A204.1 (cell line): Measurements from ENCODE around the gene FLCN.

Experiments
- FAIRE-seq: peaks from 2 replicates; lab custom pipeline; 2012; peaks lifted over from hg19 to GRCh38; lab: Jason Lieb, UNC

The FLCN gene

GRCh38 chr17:17183744-17184143 is 53.2 kb downstream of the FLCN start:
- no peak for FAIRE-seq

- FAIRE-seq = no peak
Observed at GRCh38 chr17:17182598-17183136, 54.3 kb downstream of the FLCN start.

GRCh38 chr17:17181666-17182597 is 55.0 kb downstream of the FLCN start:
- no peak for FAIRE-seq

DNA sequence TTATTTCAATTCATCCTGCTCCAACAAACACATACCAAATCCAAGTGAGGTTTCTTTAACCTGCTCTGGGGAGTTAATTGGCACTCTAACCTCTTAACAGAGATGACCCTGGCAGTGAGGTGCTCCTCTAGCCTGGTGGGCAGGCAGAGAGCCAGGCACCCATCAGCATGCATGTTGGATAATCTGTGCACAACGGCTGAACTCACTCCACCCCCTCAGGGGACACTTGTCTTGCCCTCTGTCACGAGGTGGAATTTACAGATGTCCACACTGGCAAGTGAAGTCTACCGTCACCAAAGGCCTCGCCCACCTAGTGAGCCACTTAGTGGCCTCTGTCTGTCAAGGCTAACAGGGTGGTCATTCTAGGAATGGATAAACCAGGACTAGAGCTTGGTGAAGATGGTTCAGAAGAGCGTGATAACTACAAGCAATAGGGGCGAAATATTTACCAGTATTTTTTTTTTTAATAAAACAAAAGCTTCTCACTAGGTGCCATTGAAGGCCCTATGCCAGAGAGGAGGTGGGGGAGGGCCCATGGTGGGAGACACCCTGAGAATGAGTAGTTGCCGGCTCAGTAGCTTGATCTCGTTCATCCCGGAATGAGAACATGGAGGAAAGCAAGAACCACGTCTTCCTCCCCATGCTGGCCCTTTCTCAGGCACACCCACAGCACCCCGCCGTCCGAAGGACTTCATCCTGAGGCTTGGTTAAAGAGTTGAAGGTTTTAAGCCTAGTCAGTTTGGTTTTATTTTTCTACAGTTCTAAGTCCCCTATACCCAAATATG is 56.0 kb downstream of the FLCN start:
- FAIRE-seq = no peak

GRCh38 chr17:17180141-17180603 is 56.8 kb downstream of the FLCN start:
- no peak for FAIRE-seq

DNA sequence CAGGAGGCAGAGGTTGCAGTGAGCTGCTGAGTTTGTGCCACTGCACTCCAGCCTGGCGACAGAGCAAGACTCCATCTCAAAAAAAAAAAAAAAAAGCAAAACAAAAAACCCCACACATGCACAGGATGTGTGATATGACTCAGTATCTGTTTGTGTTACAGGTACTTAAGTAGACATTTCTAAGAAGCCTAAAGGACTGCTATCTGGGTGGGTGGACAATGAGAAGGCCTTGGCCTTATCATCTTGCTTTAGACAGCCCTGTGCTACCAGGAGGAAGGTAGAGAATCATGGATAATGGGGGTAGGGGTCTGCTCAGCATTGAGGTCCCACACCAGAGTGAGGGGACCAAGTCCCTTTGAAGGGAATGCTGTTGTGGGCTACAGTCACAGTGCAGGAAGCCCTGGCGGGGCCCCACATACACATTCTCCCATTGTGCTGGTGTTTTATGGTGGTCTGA is 57.6 kb downstream of the FLCN start:
- FAIRE-seq = no peak

DNA sequence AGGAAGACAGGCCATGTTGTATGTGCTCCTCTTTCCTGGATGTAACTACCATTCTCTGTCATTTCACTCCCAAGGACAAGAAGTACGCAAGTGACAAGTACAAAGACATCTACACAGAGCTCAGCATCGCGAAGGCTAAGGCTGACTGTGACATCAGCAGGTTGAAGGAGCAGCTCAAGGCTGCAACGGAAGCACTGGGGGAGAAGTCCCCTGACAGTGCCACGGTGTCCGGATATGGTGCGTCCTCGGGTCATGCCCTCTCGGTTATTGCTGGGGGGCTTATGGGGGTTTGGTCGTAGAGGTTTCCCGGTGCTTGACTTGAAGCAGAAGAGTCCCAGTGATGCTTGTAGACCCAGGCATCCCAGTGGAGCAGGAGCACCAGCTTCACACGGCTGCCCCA is 59.8 kb downstream of the FLCN start:
- no peak for FAIRE-seq

DNA sequence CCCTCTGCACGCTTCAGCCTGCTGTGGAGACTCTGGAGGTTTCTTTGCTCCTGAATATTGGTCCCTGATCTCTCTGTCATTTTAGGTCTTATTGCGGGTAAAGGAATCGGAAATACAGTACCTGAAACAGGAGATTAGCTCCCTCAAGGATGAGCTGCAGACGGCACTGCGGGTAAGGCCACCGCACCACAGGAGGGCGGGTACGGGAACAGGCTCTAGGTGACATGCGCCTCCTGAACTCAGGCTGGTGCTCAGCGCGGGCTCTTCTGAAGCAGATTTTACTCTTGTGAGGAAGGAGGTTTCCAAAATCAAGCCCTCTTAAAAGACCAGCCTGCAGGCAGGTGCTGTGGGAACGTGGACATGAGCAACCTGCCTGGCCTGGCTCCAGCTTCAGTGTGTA is 60.6 kb downstream of the FLCN start:
- FAIRE-seq = no peak

DNA sequence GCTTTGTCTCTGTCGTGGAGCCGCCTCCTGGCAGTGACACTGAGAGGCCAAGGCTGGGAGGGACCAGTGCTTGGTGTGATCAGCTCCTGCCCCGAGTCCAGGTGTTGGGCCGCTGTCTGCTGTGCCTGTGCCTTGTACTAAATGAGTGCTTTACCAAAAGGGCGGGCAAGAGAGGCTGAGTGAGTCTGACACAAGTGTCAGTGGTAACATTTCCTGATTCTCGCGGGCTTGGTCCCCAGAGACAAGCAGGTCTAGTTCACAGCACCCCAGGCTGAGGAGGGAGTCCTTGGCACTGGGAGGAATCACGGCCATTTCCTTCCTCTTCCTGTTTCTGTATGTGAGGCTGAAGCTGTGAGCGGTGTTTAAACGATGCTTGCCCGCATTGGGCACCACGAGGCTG is 61.1 kb downstream of the FLCN start:
- no peak for FAIRE-seq

DNA sequence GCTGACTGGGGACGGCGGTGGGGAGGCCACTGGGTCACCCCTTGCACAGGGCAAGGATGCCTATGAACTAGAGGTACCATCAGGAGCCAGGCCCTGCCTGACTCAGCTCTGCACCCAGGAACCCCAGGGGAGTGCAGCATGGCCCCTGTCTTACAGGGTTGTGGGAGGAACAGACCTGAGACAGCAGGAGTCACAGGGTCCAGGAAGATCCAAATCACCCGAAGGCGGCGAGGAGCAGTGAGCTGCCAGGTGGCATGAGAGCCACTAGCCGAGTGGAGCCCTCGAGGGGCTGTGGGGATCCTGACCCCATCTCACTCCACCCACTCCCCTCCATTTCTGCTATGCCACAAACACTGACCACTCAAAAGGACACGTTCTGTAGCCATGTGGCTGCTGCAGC is 61.6 kb downstream of the FLCN start:
- no peak for FAIRE-seq

- FAIRE-seq = no peak
Observed at GRCh38 chr17:17173921-17174320, 63.0 kb downstream of the FLCN start.

GRCh38 chr17:17172990-17173389 is 64.0 kb downstream of the FLCN start:
- FAIRE-seq = no peak

DNA sequence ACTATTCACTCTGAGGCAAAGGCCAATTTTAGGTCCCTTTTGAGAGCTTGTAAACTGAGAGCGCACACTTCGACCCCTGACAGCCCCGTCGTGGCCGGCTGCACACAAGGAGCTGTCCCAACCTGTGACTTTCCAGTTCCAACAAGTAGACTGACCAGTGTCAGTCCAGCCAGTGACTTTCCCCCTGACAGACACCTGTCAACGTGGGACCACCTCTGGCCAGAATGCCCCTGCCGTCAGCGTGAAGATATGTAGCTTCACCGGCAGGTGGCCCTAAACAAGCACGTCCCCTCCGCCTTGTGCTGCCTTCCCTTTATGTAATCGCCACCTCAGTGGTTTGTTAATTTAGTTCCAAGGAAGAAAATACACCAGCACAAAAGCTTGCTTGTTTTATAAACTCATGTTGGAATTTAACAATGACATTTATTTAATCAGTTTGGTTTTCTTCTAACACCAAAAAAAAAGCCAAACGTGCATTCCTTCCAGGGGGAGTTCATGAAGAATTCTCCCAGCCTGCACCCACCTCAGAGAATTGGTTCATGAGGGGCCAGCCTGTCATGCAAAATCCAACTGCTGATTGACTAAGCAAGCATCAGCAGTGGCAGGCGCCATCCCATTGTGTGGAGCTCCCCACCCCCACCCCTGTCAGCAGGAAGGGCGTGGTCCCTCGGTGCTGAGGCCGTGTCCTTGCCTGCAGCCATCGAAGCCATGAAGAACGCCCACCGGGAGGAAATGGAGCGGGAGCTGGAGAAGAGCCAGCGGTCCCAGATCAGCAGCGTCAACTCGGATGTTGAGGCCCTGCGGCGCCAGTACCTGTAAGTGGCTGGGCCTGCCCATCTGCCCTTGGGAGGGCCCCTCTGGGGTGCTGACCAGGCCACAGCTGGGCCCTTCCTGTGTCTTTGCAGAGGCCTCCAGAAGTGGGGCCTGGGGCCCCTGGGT is 64.7 kb downstream of the FLCN start:
- FAIRE-seq = no peak

GRCh38 chr17:17171186-17171585 is 65.8 kb downstream of the FLCN start:
- no peak for FAIRE-seq

- FAIRE-seq = no peak
Observed at GRCh38 chr17:17170346-17170985, 66.5 kb downstream of the FLCN start.

DNA sequence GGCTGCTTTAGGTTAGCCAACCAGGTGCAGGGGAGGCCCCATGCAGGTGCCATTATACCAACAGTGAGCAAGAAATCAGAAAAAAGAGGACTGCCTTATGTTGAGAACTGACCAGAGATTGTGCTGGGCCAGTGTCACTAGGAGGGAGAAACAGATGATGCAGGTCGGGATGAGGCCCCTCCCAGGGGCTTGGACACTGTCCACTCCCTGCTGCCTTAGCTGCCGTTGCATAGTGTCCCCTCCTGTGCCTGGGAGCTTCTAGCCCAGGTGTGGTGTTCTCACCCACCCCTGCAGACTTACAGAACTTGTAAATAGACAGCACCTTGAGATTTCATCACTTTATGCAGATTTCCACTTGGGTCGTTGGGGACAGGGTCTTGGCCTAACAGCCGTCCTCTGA is 67.6 kb downstream of the FLCN start:
- no peak for FAIRE-seq

DNA sequence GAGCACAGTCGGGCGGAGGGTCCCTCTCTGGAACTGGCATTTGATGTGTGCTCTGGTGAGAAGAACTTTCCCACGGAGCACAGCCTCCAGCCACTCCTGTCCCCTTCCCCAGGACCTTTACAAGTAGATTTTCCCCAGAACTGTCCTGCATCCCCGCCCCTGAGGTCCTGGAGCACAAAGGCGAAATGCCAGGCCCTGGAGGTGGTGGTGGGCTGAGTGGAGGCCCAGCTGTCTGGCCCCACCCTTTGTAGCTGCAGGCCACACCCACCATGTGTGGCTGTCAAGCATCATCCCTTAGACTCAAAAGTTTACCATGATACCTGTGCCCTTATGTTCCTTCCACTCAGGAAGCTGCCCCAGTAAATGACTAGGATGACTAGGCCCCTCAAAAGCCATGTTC is 68.6 kb downstream of the FLCN start:
- no peak for FAIRE-seq

DNA sequence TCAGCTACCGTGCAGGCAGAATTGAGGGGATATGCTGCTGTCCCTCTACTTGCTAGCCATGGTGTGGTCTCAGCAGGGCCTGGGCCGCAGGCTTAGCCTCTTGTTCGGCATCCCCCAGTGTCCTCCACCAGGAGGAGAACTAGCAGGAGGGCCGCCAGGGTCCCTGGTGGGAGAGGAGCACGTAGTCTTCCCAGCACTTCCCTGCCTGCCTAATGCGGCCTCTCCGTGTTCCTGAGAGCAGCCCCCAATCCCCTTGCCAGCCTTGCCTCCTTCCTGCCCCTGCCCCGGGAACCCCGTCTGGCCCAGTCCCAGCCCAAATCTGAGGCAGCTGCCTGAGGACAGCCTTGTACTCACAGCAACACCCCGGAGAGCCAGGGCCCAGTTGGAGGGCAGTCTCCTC is 69.0 kb downstream of the FLCN start:
- no peak for FAIRE-seq

DNA sequence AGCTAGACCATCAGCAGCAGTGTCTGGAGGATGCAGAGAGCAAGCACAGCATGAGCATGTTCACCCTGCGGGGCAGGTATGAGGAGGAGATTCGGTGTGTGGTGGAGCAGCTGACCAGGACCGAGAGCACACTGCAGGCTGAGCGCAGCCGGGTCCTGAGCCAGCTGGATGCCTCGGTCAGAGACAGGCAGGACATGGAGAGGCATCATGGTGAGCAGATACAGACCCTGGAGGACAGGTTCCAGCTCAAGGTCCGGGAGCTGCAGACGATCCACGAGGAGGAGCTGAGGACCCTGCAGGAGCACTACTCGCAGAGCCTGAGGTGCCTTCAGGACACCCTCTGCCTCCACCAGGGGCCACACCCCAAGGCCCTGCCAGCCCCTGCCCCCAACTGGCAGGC is 69.6 kb downstream of the FLCN start:
- no peak for FAIRE-seq

- FAIRE-seq = no peak
Observed at GRCh38 chr17:17166446-17166845, 70.5 kb downstream of the FLCN start.

GRCh38 chr17:17165666-17166308 is 71.2 kb downstream of the FLCN start:
- no peak for FAIRE-seq
